Activated naive CD8-positive, alpha-beta T cell (primary cell): ENCODE data around the gene EEF2K.
"Not testable (repeated sequence)": the region's sequence is repeated elsewhere in the genome, so short reads cannot be mapped to it uniquely, and the experiment has no call there.

ENCODE experiments used
- H3K27ac Mint-ChIP-seq: one replicate; pipeline ENCODE4 v1.8.0; 2021; ENCODE audit warnings: mixed read lengths
- H3K27me3 Mint-ChIP-seq: one replicate; pipeline ENCODE4 v1.8.0; 2021; ENCODE audit warnings: mixed read lengths
- H3K36me3 Mint-ChIP-seq: one replicate; pipeline ENCODE4 v1.8.0; 2021; ENCODE audit warnings: mixed read lengths
- H3K4me1 Mint-ChIP-seq: one replicate; pipeline ENCODE4 v1.8.0; 2021; ENCODE audit warnings: low read depth, mixed read lengths
- H3K4me3 Mint-ChIP-seq: one replicate; pipeline ENCODE4 v1.8.0; 2021; ENCODE audit warnings: mild to moderate bottlenecking, mixed read lengths
- H3K9me3 Mint-ChIP-seq: one replicate; pipeline ENCODE4 v1.8.0; 2021; ENCODE audit warnings: low read depth, mixed read lengths

Gene EEF2K

GRCh38 chr16:22195695-22196558, 10.2 kb upstream of the EEF2K start:
- Mint-ChIP-seq H3K36me3 (peaks cover 6% of the 10 kb centered on the region), H3K27ac (peak overlapping the region; percentile 94), H3K4me1 (peaks cover 51% of the 10 kb centered on the region), H3K9me3 (peaks cover 8% of the 10 kb centered on the region), H3K4me3 (peak overlapping the region; percentile 86), H3K27me3 (no peaks in the 10 kb centered on the region)

DNA sequence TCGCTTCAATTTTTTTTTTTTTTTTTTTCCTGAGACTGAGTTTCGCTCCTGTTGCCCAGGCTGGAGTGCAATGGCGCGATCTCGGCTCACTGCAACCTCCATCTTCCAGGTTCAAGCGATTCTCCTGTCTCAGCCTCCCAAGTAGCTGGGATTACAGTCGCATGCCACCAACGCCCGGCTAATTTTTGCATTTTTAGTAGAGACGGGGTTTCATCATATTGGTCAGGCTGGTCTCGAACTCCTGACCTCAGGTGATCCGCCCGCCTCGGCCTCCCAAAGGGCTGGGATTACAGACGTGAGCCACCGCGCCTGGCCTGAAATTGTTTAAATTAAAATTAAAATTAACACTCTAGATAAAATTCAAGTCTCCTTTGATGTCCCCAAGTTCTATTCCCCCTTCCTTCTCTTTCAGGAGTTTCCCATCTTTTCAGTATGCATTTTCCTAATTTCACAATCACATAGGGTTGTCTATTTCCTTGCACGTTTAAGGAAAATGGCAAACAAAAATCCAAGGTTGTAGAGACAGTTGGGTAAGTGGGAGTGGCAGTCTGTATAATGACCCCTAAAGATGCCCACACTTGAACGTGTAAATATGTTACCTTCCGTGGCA, 9.4 kb upstream of the EEF2K start:
- peak overlapping the region; percentile 86 for H3K4me3 Mint-ChIP-seq
- H3K9me3 Mint-ChIP-seq, H3K36me3 Mint-ChIP-seq, H3K27ac Mint-ChIP-seq, H3K27me3 Mint-ChIP-seq: not testable (repeated sequence)
- H3K4me1 Mint-ChIP-seq = peaks cover 48% of the 10 kb centered on the region

DNA sequence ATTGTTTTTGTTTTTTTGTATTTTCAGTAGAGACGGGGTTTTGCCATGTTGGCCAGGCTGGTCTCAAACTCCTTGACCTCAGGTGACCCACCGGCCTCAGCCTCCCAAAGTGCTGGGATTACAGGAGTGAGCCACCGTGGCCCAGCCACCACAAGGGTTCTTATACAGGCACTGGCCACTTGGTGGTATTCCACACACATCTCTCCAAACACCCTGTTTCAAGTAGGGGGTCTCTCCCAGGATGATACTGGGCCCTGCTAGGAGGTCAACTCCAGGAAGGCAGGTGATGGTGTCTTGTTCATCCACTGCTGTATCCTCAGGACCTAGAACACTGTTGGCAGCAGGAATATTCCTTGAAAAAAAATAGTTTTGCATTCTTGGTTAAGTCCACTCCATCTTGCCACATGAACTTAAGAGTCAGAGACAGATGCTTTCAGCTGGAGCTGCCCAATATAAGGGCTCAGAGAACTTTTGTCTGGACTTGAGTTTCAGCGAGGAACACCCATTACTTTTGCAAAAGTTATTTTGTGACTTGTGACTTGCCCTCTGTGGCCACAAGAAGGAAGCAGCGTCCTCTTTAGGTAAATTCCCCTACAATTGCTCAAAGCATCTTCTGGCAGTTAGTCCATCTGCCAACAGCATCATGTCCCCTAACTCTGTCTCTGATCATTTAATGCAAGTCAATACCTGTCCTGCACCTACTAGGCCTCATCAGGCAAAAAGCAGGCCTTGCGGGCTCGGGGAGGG, 7.4 kb upstream of the EEF2K start:
- Mint-ChIP-seq H3K9me3 (peaks cover 4% of the 10 kb centered on the region), H3K27me3 (no peaks in the 10 kb centered on the region), H3K4me1 (peaks cover 30% of the 10 kb centered on the region), H3K27ac (no peak overlapping the region), H3K36me3 (peaks cover 2% of the 10 kb centered on the region), H3K4me3 (no peak overlapping the region)

DNA sequence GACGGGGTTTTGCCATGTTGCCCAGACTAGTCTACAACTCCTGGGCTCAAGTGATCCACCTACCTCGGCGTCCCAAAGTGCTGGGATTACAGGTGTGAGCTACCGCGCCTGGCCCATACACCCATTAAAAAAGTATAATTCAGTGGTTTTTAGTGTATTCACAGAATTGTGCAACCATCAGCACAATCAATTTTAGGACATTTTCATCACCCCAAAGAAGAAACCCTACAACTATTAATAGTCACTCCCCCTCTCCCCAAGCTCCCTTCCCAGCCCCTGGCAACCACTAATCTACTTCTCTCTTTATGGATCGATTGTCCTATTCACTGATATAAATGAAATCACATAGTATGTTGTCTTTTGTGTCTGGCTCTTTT, 3.8 kb upstream of the EEF2K start:
- no peak overlapping the region for H3K4me3 Mint-ChIP-seq
- no peaks in the 10 kb centered on the region for H3K9me3 Mint-ChIP-seq
- H3K4me1 Mint-ChIP-seq = peaks cover 15% of the 10 kb centered on the region
- H3K36me3 Mint-ChIP-seq = no peaks in the 10 kb centered on the region
- H3K27me3 Mint-ChIP-seq = no peaks in the 10 kb centered on the region
- H3K27ac Mint-ChIP-seq = no peak overlapping the region

GRCh38 chr16:22203091-22203490, 3.0 kb upstream of the EEF2K start:
- Mint-ChIP-seq H3K27me3 (no peaks in the 10 kb centered on the region), H3K9me3 (no peaks in the 10 kb centered on the region), H3K36me3 (no peaks in the 10 kb centered on the region), H3K4me1 (peaks cover 24% of the 10 kb centered on the region), H3K4me3 (no peak overlapping the region), H3K27ac (no peak overlapping the region)

GRCh38 chr16:22204091-22204655, 1.9 kb upstream of the EEF2K start:
- Mint-ChIP-seq H3K4me1 (peaks cover 26% of the 10 kb centered on the region), H3K36me3 (no peaks in the 10 kb centered on the region), H3K27ac (no peak overlapping the region), H3K4me3 (peak overlapping the region; percentile 7), H3K27me3 (no peaks in the 10 kb centered on the region), H3K9me3 (no peaks in the 10 kb centered on the region)

DNA sequence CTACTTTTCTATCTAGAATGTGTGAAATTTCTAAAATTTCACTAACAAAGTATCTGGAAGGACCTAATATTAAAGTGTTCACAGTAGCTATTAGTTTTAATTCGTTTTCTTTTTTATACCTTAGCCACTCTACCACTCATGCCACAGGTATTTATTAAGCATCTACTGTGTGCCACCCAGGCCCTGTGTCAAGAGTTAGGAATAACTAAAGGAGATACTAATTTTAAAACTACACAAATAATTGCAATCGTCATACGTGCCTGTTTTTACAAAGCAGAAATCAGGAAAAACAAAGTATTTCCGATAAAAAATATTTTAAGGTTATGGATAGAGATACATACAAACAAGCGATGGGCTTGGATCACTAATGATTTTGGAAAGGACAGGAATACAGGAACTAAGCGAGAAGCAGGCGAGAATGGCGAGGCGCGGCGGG, 483 bp upstream of the EEF2K start:
- Mint-ChIP-seq H3K4me1 (peaks cover 36% of the 10 kb centered on the region), H3K4me3 (peak overlapping the region; percentile 98), H3K27ac (peak overlapping the region; percentile 87)

DNA sequence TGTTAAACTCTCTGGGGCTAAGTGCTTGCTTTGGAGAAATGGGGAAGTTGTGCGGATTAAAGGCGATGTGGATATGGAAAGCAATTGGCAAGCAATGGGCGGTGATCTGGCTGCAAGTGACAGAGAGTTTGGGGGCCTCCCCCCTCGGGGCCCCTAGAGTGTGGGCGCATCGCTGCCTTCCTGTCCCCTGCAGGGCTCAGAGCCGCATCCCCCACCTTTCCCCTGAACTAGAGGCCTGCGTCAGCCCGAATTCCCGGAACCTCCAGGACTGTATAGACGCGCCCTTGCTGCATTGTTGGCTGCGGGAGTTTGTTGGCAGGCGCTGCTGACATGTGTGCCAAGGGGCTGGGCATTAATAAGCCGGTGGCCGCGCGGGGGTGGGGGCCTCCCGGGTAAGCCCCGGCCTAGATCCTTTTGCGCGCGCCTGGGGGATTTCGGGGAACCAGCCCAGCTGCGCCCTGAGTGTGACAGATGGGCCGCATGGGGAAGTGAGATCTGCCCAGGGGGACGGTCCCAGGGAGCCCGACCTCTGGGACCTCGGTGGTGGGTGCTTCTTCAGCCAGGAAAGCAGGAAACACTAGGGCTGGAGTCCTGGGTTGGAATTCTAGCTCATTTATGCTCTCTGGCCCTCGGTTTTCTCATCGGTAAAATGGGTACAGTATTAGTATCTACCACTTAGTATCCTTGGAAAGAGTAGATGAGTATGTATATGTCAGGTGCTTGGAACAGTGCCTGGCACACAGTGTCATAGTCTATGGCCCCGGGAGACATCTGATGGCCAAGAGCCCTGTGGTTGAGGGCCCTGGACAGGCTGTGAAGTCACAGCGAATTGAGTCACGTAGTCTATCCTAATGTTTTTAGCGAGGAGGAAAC, 1.0 kb downstream of the EEF2K start:
- Mint-ChIP-seq H3K4me3 (peak overlapping the region; percentile 98), H3K27ac (peak overlapping the region; percentile 95), H3K27me3 (no peaks in the 10 kb centered on the region), H3K4me1 (peaks cover 44% of the 10 kb centered on the region), H3K9me3 (no peaks in the 10 kb centered on the region), H3K36me3 (peaks cover 3% of the 10 kb centered on the region)

More for the DNA sequence above, 483 bp upstream of the EEF2K start:
- no peaks in the 10 kb centered on the region for H3K9me3 Mint-ChIP-seq
- H3K27me3 Mint-ChIP-seq = no peaks in the 10 kb centered on the region
- peaks cover 2% of the 10 kb centered on the region for H3K36me3 Mint-ChIP-seq

GRCh38 chr16:22207715-22208360, 1.8 kb downstream of the EEF2K start:
- H3K36me3 Mint-ChIP-seq = peaks cover 3% of the 10 kb centered on the region
- H3K27me3 Mint-ChIP-seq = no peaks in the 10 kb centered on the region
- H3K4me3 Mint-ChIP-seq = peak overlapping the region; percentile 98
- peaks cover 44% of the 10 kb centered on the region for H3K4me1 Mint-ChIP-seq
- H3K9me3 Mint-ChIP-seq = no peaks in the 10 kb centered on the region
- H3K27ac Mint-ChIP-seq = peak overlapping the region; percentile 95

- no peak overlapping the region for H3K4me3 Mint-ChIP-seq
- no peaks in the 10 kb centered on the region for H3K27me3 Mint-ChIP-seq
- H3K27ac Mint-ChIP-seq = peak overlapping the region; percentile 34
- no peaks in the 10 kb centered on the region for H3K9me3 Mint-ChIP-seq
- peaks cover 44% of the 10 kb centered on the region for H3K4me1 Mint-ChIP-seq
- H3K36me3 Mint-ChIP-seq = peaks cover 7% of the 10 kb centered on the region
Measured at GRCh38 chr16:22210285-22210684, 4.2 kb downstream of the EEF2K start.

- no peak overlapping the region for H3K4me3 Mint-ChIP-seq
- H3K9me3 Mint-ChIP-seq = no peaks in the 10 kb centered on the region
- peaks cover 42% of the 10 kb centered on the region for H3K4me1 Mint-ChIP-seq
- peak overlapping the region; percentile 34 for H3K27ac Mint-ChIP-seq
- H3K27me3 Mint-ChIP-seq = no peaks in the 10 kb centered on the region
- peaks cover 7% of the 10 kb centered on the region for H3K36me3 Mint-ChIP-seq
Measured at GRCh38 chr16:22210854-22211253, 4.8 kb downstream of the EEF2K start.

DNA sequence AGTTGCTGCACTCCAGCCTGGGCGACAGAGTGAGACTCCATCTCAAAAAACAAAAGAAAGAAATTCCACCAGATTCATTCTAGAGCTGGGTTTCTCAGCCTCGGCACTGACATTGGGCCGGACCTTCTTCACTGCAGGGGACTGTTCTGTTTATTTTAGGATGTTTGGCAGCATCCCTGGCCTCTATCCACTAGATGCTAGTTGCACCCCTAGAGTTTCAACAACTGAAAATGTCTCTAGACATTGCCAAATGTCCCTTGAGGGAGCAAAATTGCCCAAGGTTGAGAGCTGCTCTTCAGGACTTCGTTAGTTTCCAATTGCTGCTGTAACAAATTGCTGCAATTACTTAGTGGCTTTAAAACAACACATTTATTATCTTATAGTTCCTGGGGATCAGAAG, 7.2 kb downstream of the EEF2K start:
- Mint-ChIP-seq H3K4me1 (peaks cover 34% of the 10 kb centered on the region), H3K36me3 (peaks cover 7% of the 10 kb centered on the region), H3K9me3 (no peaks in the 10 kb centered on the region), H3K4me3 (no peak overlapping the region), H3K27me3 (no peaks in the 10 kb centered on the region), H3K27ac (no peak overlapping the region)

- Mint-ChIP-seq H3K4me3 (no peak overlapping the region), H3K9me3 (no peaks in the 10 kb centered on the region), H3K27me3 (no peaks in the 10 kb centered on the region), H3K36me3 (peaks cover 7% of the 10 kb centered on the region), H3K27ac (no peak overlapping the region), H3K4me1 (peaks cover 29% of the 10 kb centered on the region)
Measured at GRCh38 chr16:22213801-22214200, 7.7 kb downstream of the EEF2K start.

DNA sequence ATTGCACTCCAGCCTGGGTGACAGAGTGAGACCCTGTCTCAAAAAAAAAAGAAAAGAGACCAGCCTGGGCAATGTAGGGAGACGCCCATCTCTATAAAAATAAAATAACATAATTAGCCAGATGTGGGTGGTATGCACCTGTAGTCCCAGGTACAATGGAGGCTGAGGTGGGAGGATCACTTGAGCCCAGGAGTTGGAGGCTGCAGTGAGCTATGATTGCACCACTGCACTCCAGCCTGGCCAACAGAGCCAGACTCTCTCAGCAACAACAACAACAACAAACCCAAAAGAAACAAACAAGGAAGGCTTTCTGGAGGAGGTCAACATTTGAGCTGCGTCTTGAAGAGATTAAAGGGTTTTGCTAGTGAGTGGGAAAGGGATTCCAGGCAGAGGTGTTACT, 8.3 kb downstream of the EEF2K start:
- H3K36me3 Mint-ChIP-seq = peaks cover 7% of the 10 kb centered on the region
- H3K27me3 Mint-ChIP-seq = no peaks in the 10 kb centered on the region
- H3K27ac Mint-ChIP-seq = no peak overlapping the region
- no peaks in the 10 kb centered on the region for H3K9me3 Mint-ChIP-seq
- peaks cover 24% of the 10 kb centered on the region for H3K4me1 Mint-ChIP-seq
- no peak overlapping the region for H3K4me3 Mint-ChIP-seq
